Stomach (tissue), 9 donors: ENCODE data around the gene KLK7. TPM values are rescaled to one million over a fixed set of nuclear protein-coding genes. Genes with fewer than 3 reads are reported as not detected.

Experiments used
- DNase-seq, 2 donors: peaks; one replicate each; pipeline versions ENCODE4 v3.0.0 to v3.0.0-alpha.2; 2013 to 2019
- H3K27ac ChIP-seq, 5 donors: fragments of 200-600 bp in 4 of 5; sonication (generic) in 4 of 5; one replicate each; pipeline ENCODE4 v1.5.1; 2013 to 2019; ENCODE audit warnings: mild to moderate bottlenecking in 1 of 5, moderate library complexity in 1 of 5
- H3K27me3 ChIP-seq, 3 donors: fragments of 200-600 bp; sonication (generic); one replicate each; pipeline ENCODE4 v1.5.1; 2017 to 2019; ENCODE audit warnings: mixed run types in 1 of 3
- H3K36me3 ChIP-seq, 4 donors: fragments of 200-600 bp; sonication (generic); 1 replicate in 3 of 4; 2 replicates in 1 of 4; pipeline ENCODE4 v1.5.1; 2016 to 2019
- H3K4me1 ChIP-seq, 4 donors: fragments of 200-600 bp; sonication (generic); one replicate each; pipeline ENCODE4 v1.5.1; 2016 to 2019
- H3K4me3 ChIP-seq, 4 donors: fragments of 200-600 bp; sonication (generic) in 3 of 4; one replicate each; pipeline ENCODE4 v1.5.1; 2016 to 2019; ENCODE audit warnings: mild to moderate bottlenecking in 1 of 4
- H3K9me3 ChIP-seq, 4 donors: fragments of 200-600 bp; sonication (generic); one replicate each; pipeline ENCODE4 v1.5.1; 2016 to 2019
- CTCF ChIP-seq, 7 experiments: fragments of 450-650 bp in 4 of 7; fragments of 200-600 bp in 3 of 7; sonication (generic) in 3 of 7; IDR thresholded peaks; one replicate each; pipeline ENCODE4 v1.5.1; 2016 to 2019; ENCODE audit warnings: antibody characterized with exemption in 7 of 7, control low read depth in 2 of 7, mild to moderate bottlenecking in 1 of 7
- EP300 ChIP-seq: sonication (generic); formaldehyde crosslinking; IDR thresholded peaks from one replicate; pipeline ENCODE4 v1.6.1; 2017; ENCODE audit warnings: antibody characterized with exemption
- POLR2A ChIP-seq, 4 donors: fragments of 450-650 bp; IDR thresholded peaks; one replicate each; pipeline ENCODE4 v1.6.1; 2016; ENCODE audit warnings: antibody characterized with exemption in 4 of 4, control low read depth in 2 of 4, mild to moderate bottlenecking in 1 of 4, moderate library complexity in 1 of 4
- POLR2AphosphoS5 ChIP-seq, 3 donors: sonication (generic); formaldehyde crosslinking; IDR thresholded peaks; one replicate each; pipeline ENCODE4 v1.6.1; 2016; ENCODE audit warnings: antibody characterized with exemption in 3 of 3
- WGBS, 5 donors: extraction: QIAGEN DNeasy Blood & Tissue Kit in 3 of 5; methylation state at CpG; one replicate each; pipeline versions ENCODE4 v1.1.5 to v1.1.7; 2013 to 2018; 5-methylcytosine and 5-hydroxymethylcytosine counted together
- intact Hi-C: fragments of 100-400 bp; cut with DNase I; formaldehyde crosslinking; loops from one replicate; pipeline ENCODE4 v1.15.1; 2023; ENCODE audit warnings: low total_unique reads
- polyA plus RNA-seq, 3 donors: library from polyadenylated mRNA; stranded (reverse); fragments of 200-250 nt; gene quantifications; one replicate each; pipeline ENCODE4 v1.2.3, GENCODE V29; 2013
- total RNA-seq, 5 donors: library from RNA; depleted of rRNA; stranded (reverse); fragments of >200 nt; gene quantifications; one replicate each; pipeline versions ENCODE4 v1.1.0 to v1.2.3, GENCODE V29; 2014 to 2016
- donor health status: healthy with polysubstance abuse.
- donor health status: Bipolar disorder and iron deficiency.
- donor health status: healthy.

KLK7 gene
- total and polyA plus RNA-seq, 8 donors, result 7.8 TPM; not detected in 7

GRCh38 chr19:50981587-50982146 is 2.0 kb downstream of the KLK7 start:
- Histone ChIP-seq H3K27ac (no peak overlapping the region), H3K9me3 (no peaks in the 10 kb centered on the region), H3K27me3 (peaks cover 0 to 87% (median 26%) of the 10 kb centered on the region in 3 donors), H3K36me3 (no peaks in the 10 kb centered on the region), H3K4me3 (no peak overlapping the region), H3K4me1 (no peaks in the 10 kb centered on the region)
- WGBS, 5 donors, result 52 to 67% (median 58%) methylated on average over 10 to 11 of the region's 11 CpGs
- TF ChIP-seq POLR2AphosphoS5 (IDR thresholded peaks at IDR 0.05) (no peak), POLR2A (IDR thresholded peaks at IDR 0.05) (no peak), CTCF (IDR thresholded peaks at IDR 0.05) (no peak), EP300 (no peak)
- DNase-seq, result no peak
- intact Hi-C loops, result no loop called here

GRCh38 chr19:50980208-50980607 is 3.5 kb downstream of the KLK7 start:
- Histone ChIP-seq H3K4me3 (no peak overlapping the region), H3K27ac (no peak overlapping the region), H3K36me3 (no peaks in the 10 kb centered on the region), H3K9me3 (no peaks in the 10 kb centered on the region), H3K27me3 (peaks cover 3 to 95% (median 26%) of the 10 kb centered on the region in 3 donors), H3K4me1 (no peaks in the 10 kb centered on the region)
- TF ChIP-seq CTCF (IDR thresholded peaks at IDR 0.05) (no peak), POLR2A (IDR thresholded peaks at IDR 0.05) (no peak), EP300 (no peak), POLR2AphosphoS5 (IDR thresholded peaks at IDR 0.05) (no peak)
- WGBS, 5 donors, result 51 to 65% (median 60%) methylated on average over 13 of the region's 13 CpGs
- DNase-seq, result no peak
- intact Hi-C loops, result no loop called here

- 38 to 45% (median 38%) methylated on average over 7 to 8 of the region's 8 CpGs for WGBS, 5 donors
Observed at GRCh38 chr19:50979758-50980157, 4.0 kb downstream of the KLK7 start.

GRCh38 chr19:50978772-50979390 is 4.8 kb downstream of the KLK7 start:
- intact Hi-C loops, result no loop called here
- DNase-seq, result no peak
- H3K27me3 ChIP-seq, result peaks cover 3 to 90% (median 18%) of the 10 kb centered on the region in 3 donors

More at GRCh38 chr19:50979758-50980157, 4.0 kb downstream of the KLK7 start:
- H3K4me1 ChIP-seq, result no peaks in the 10 kb centered on the region
- H3K9me3 ChIP-seq, result no peaks in the 10 kb centered on the region
- DNase-seq, result no peak
- H3K36me3 ChIP-seq, result no peaks in the 10 kb centered on the region
- TF ChIP-seq POLR2AphosphoS5 (IDR thresholded peaks at IDR 0.05), result no peak
- TF ChIP-seq POLR2A (IDR thresholded peaks at IDR 0.05), result no peak
- TF ChIP-seq EP300, result no peak
- no peak for TF ChIP-seq CTCF (IDR thresholded peaks at IDR 0.05)
- no peak overlapping the region for H3K27ac ChIP-seq
- H3K27me3 ChIP-seq, result peaks cover 3 to 94% (median 26%) of the 10 kb centered on the region in 3 donors
- intact Hi-C loops, result no loop called here
- H3K4me3 ChIP-seq, result no peak overlapping the region

More at GRCh38 chr19:50978772-50979390, 4.8 kb downstream of the KLK7 start:
- Histone ChIP-seq H3K27ac (no peak overlapping the region), H3K4me3 (no peak overlapping the region), H3K9me3 (no peaks in the 10 kb centered on the region), H3K36me3 (no peaks in the 10 kb centered on the region), H3K4me1 (no peaks in the 10 kb centered on the region)
- TF ChIP-seq CTCF (IDR thresholded peaks at IDR 0.05) (no peak), EP300 (no peak), POLR2AphosphoS5 (IDR thresholded peaks at IDR 0.05) (no peak), POLR2A (IDR thresholded peaks at IDR 0.05) (no peak)
- 60 to 66% (median 64%) methylated on average over 5 of the region's 5 CpGs for WGBS, 5 donors
